Common myeloid progenitor, CD34-positive (primary cell): ENCODE data around the gene PPARGC1A. TPM values are rescaled to one million over a fixed set of nuclear protein-coding genes. Genes with fewer than 3 reads are reported as not detected.

Experiments
- CTCF ChIA-PET: fragments of 350-600 bp; sonication (Branson Sonifier 250); formaldehyde crosslinking; loops from one replicate; lab custom pipeline; 2021; ENCODE audit warnings: antibody characterized with exemption; lab: Charles Lee
- POLR2A ChIA-PET: fragments of 350-600 bp; sonication (Branson Sonifier 250); formaldehyde crosslinking; loops from one replicate; lab custom pipeline; 2021; ENCODE audit warnings: antibody characterized with exemption; lab: Charles Lee
- DNase-seq, 3 donors: peaks; one replicate each; pipeline versions ENCODE4 v3.0.0 to v3.0.0-alpha.2; 2013
- H3K27ac ChIP-seq, 2 experiments: 1 replicate in 1 of 2; 2 replicates in 1 of 2; pipeline ENCODE4 v1.7.0; 2013; ENCODE audit warnings: inconsistent platforms in 2 of 2, low read length in 2 of 2, mild to moderate bottlenecking in 2 of 2, low read depth in 1 of 2, moderate library complexity in 1 of 2; ENCODE audit not compliant: severe bottlenecking in 2 of 2, insufficient read depth in 1 of 2, poor library complexity in 1 of 2
- H3K27me3 ChIP-seq, 5 experiments: replicated peaks in 2 of 5; 1 replicate in 3 of 5; 2 replicates in 2 of 5; pipeline versions ENCODE4 v1.6.1 to v1.7.0; 2013; ENCODE audit warnings: low read length in 4 of 5, mild to moderate bottlenecking in 2 of 5, moderate library complexity in 2 of 5, inconsistent platforms in 1 of 5; ENCODE audit not compliant: insufficient read depth in 5 of 5, control insufficient read depth in 4 of 5
- H3K36me3 ChIP-seq, 4 experiments: 1 replicate in 2 of 4; 2 replicates in 2 of 4; pipeline versions ENCODE4 v1.6.1 to v1.7.0; 2013; ENCODE audit warnings: low read length in 3 of 4, control low read depth in 1 of 4, mild to moderate bottlenecking in 1 of 4; ENCODE audit not compliant: control insufficient read depth in 4 of 4, insufficient read depth in 4 of 4
- H3K4me1 ChIP-seq, 4 experiments: 1 replicate in 3 of 4; 2 replicates in 1 of 4; pipeline versions ENCODE4 v1.6.1 to v1.7.1; 2013; ENCODE audit warnings: low read length in 3 of 4, mild to moderate bottlenecking in 3 of 4, control low read depth in 1 of 4, inconsistent platforms in 1 of 4, moderate library complexity in 1 of 4; ENCODE audit not compliant: control insufficient read depth in 4 of 4, insufficient read depth in 4 of 4; ENCODE audit errors: control extremely low read depth in 1 of 4
- H3K4me3 ChIP-seq, 7 experiments: 1 replicate in 4 of 7; 2 replicates in 3 of 7; pipeline versions ENCODE4 v1.5.1 to v1.7.0; 2013; ENCODE audit warnings: mild to moderate bottlenecking in 7 of 7, low read length in 6 of 7, moderate library complexity in 6 of 7, inconsistent platforms in 2 of 7, low read depth in 2 of 7, control low read depth in 1 of 7; ENCODE audit not compliant: insufficient read depth in 4 of 7, control insufficient read depth in 1 of 7; ENCODE audit errors: extremely low read depth in 1 of 7
- H3K9me3 ChIP-seq, 5 experiments: 1 replicate in 4 of 5; 2 replicates in 1 of 5; pipeline versions ENCODE4 v1.6.1 to v1.7.1; 2013; ENCODE audit warnings: low read length in 4 of 5, mild to moderate bottlenecking in 2 of 5, inconsistent platforms in 1 of 5, low read depth in 1 of 5, moderate library complexity in 1 of 5; ENCODE audit not compliant: control insufficient read depth in 4 of 5, insufficient read depth in 2 of 5; ENCODE audit errors: control extremely low read depth in 1 of 5
- WGBS: methylation state at CpG from one replicate; pipeline ENCODE4 v1.1.5; 2013; ENCODE audit not compliant: insufficient coverage; 5-methylcytosine and 5-hydroxymethylcytosine counted together
- polyA plus RNA-seq: library from polyadenylated mRNA; unstranded; fragments of 120-200 nt; gene quantifications from one replicate; pipeline ENCODE4 v1.2.1, GENCODE V29; 2013

PPARGC1A gene, protein sequence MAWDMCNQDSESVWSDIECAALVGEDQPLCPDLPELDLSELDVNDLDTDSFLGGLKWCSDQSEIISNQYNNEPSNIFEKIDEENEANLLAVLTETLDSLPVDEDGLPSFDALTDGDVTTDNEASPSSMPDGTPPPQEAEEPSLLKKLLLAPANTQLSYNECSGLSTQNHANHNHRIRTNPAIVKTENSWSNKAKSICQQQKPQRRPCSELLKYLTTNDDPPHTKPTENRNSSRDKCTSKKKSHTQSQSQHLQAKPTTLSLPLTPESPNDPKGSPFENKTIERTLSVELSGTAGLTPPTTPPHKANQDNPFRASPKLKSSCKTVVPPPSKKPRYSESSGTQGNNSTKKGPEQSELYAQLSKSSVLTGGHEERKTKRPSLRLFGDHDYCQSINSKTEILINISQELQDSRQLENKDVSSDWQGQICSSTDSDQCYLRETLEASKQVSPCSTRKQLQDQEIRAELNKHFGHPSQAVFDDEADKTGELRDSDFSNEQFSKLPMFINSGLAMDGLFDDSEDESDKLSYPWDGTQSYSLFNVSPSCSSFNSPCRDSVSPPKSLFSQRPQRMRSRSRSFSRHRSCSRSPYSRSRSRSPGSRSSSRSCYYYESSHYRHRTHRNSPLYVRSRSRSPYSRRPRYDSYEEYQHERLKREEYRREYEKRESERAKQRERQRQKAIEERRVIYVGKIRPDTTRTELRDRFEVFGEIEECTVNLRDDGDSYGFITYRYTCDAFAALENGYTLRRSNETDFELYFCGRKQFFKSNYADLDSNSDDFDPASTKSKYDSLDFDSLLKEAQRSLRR
- polyA plus RNA-seq, result 0.01 TPM

DNA sequence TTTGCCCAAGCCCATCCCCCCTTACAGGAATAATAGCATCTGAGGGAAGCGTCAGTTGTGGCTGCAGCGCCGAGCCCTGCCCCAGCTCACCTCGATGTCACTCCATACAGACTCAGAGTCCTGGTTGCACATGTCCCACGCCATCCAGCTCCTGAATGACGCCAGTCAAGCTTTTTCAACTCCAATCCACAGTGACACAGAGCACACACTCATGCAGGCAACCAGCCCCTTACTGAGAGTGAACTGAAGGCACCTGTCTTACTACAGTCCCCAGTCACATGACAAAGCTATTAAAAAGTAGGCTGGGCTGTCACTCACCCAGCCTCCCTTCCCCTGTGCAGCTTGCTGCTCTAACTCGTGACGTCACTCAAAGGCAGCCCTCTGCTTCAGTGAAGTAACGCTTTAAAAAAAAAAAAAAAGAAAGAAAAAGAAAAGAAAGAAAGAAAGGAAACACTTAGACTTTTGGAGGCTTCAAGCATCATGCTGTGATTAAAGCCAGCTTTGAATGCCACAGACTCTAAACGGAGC, at the start of gene PPARGC1A:
Gene PPARGC1A (minus strand): TSS at position 234 of the 528 bp plus-strand sequence. CDS start 90 bp downstream, at position 144.
- WGBS, result 3% methylated on average over 4 of the region's 10 CpGs
- peak; percentile 24 to 71 (median 63) for DNase-seq
- ChIA-PET CTCF (interaction anchor here (1.4 kb wide), 1 partner anchor 18 kb away, joined by 3 read pairs; no protein-coding TSS in a partner anchor), POLR2A (no interaction called here)
- Histone ChIP-seq H3K4me3 (peak within 1 kb of the TSS in 5 of 7 experiments; percentile 12 to 70 (median 40)), H3K27me3 (peaks cover 2 to 41% (median 13%) of the 10 kb centered on the region in 5 experiments), H3K9me3 (no peaks in the 10 kb centered on the region), H3K4me1 (peaks cover 0 to 18% (median 5%) of the 10 kb centered on the region in 4 experiments), H3K27ac (no peak within 1 kb of the TSS), H3K36me3 (no peaks in the 10 kb centered on the region)

DNA sequence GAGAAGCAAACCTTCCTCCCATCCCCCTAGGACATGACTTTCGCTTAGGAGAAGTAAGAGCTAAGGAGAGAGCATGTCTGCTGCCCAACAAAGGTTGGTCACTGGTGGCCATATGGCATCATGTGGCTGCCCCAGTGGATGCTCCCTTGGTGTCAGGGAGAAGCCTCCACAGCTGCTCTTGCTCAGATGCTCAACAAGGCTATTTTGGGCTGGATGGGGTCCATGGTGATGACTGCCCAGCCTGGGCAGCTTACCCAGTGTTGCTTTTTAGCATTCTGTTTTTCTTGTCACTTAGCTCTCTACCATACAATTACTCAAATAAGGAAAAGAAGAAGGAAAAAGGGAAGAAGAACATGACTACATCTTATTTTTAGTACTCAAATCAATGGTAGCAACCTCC, 48.9 kb upstream of the PPARGC1A start:
- Histone ChIP-seq H3K27me3 (peaks cover 0 to 2% (median 0%) of the 10 kb centered on the region in 5 experiments), H3K4me3 (no peak overlapping the region), H3K9me3 (no peaks in the 10 kb centered on the region), H3K27ac (no peak overlapping the region), H3K36me3 (no peaks in the 10 kb centered on the region), H3K4me1 (peaks cover 0 to 7% (median 0%) of the 10 kb centered on the region in 4 experiments)
- DNase-seq, result no peak
- 100% methylated on average over 1 of the region's 1 CpG for WGBS
- ChIA-PET CTCF (no interaction called here), POLR2A (no interaction called here)

DNA sequence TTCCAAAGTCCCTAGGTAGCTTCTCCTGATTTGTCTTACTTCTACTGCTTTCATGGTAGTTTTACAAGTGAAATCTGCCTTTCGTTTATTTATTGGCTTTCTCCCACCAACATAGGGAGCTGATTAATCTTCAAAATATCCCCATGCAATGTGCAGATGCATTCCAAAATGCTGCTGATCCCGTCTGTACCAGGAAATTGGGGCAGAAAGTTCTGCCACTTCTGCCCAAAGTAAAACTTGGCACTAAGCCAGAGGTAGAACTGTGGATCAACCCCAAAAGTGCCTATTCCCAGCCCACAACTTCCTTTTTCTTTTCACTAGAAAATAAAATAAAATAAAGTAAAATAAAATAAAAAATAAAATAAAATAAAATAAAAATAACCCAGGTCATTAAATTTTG, 47.3 kb upstream of the PPARGC1A start:
- ChIA-PET CTCF (no interaction called here), POLR2A (interaction anchor here (0.7 kb wide), 1 partner anchor 519 kb away, joined by 3 read pairs; no protein-coding TSS in a partner anchor)
- peak; percentile 13 to 43 (median 41) for DNase-seq

DNA sequence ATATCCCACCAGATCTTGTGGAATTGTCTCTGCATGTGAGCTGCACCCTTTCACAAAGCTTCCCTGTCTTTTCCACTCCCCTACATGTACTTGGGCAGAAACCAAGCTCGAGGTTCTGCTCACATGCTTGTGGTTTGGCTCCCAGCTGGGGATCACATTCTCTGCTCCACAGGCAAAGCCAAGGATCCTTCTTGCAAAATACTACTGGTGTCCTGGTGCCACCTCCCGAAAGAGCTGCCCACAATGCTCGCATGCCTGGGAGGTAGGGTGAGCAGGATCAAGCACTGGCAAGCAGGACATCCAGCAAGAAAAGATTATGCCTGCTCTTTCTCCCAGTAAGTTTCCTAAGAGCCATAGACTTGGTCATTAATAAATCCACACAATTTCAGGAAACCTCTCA, 45.1 kb upstream of the PPARGC1A start:
- CTCF ChIA-PET, result no interaction called here
- DNase-seq, result no peak
- Histone ChIP-seq H3K36me3 (no peaks in the 10 kb centered on the region), H3K4me1 (peaks cover 0 to 7% (median 0%) of the 10 kb centered on the region in 4 experiments), H3K9me3 (no peaks in the 10 kb centered on the region), H3K27me3 (peaks cover 0 to 2% (median 0%) of the 10 kb centered on the region in 5 experiments), H3K4me3 (no peak overlapping the region), H3K27ac (no peak overlapping the region)
- POLR2A ChIA-PET, result no interaction called here
- WGBS, result 53% methylated on average over 3 of the region's 3 CpGs

More for the DNA sequence above, 47.3 kb upstream of the PPARGC1A start:
- Histone ChIP-seq H3K36me3 (no peaks in the 10 kb centered on the region), H3K4me1 (peaks cover 0 to 7% (median 0%) of the 10 kb centered on the region in 4 experiments), H3K4me3 (no peak overlapping the region), H3K27me3 (peaks cover 0 to 2% (median 0%) of the 10 kb centered on the region in 5 experiments), H3K9me3 (no peaks in the 10 kb centered on the region), H3K27ac (no peak overlapping the region)
- WGBS, result 39% methylated on average over 2 of the region's 2 CpGs

DNA sequence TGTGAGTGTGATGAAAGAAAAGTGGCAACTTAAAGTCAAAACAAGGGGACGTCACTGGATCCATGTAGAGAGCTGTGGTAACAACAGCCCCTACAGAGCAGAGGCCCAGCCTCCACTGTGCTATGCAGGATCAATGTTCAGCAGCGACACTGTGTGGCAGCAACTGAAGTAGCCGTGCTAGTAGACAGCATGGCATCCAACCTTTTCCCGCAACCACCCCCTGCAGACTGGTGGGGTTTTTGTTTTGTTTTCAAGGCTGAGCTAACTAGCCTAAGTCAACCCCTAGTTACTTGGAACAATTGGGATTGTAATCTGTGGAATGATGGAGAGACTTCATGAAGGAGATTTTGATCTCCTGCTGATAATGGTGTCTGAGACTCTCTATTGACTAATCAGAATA, 44.4 kb upstream of the PPARGC1A start:
- DNase-seq, result no peak
- Histone ChIP-seq H3K36me3 (no peaks in the 10 kb centered on the region), H3K4me3 (no peak overlapping the region), H3K27me3 (peaks cover 0 to 2% (median 0%) of the 10 kb centered on the region in 5 experiments), H3K4me1 (peaks cover 0 to 7% (median 0%) of the 10 kb centered on the region in 4 experiments), H3K9me3 (no peaks in the 10 kb centered on the region), H3K27ac (no peak overlapping the region)
- ChIA-PET POLR2A (no interaction called here), CTCF (no interaction called here)
- 100% methylated on average over 1 of the region's 4 CpGs for WGBS

DNA sequence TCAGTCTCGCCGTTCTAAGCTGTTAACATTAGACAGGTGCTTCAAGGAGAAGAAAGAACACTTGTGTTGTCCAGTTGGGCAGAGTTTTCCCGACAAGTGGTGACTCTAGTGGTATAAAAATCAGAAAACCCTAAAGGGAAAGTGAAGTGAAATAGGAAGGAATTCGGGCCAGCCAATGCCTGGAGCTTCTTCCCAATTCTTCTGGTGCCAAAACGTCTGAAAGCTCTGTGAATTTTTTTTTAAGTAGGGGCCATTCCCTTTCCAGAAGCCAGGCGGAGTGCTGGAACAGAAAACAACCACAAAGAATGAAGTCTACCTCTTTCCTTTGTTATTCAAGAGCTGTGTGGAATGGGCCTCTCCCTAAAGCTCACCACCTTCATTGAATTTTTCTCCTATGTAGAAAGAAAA, 43.1 kb upstream of the PPARGC1A start:
- Histone ChIP-seq H3K4me3 (no peak overlapping the region), H3K4me1 (peaks cover 0 to 7% (median 0%) of the 10 kb centered on the region in 4 experiments), H3K27me3 (peaks cover 0 to 2% (median 0%) of the 10 kb centered on the region in 5 experiments), H3K27ac (no peak overlapping the region), H3K9me3 (no peaks in the 10 kb centered on the region), H3K36me3 (no peaks in the 10 kb centered on the region)
- ChIA-PET CTCF (no interaction called here), POLR2A (no interaction called here)
- DNase-seq, result no peak
- WGBS, result 81% methylated on average over 5 of the region's 6 CpGs
